Sigmoid colon (tissue), 4 donors: Measurements from ENCODE around the gene VAMP3.

Source experiments
- EP300 ChIP-seq, 4 donors: sonication (generic); formaldehyde crosslinking; IDR thresholded peaks; one replicate each; pipeline ENCODE4 v1.6.1; 2017; ENCODE audit warnings: antibody characterized with exemption in 4 of 4
- POLR2A ChIP-seq, 2 donors: fragments of 450-650 bp; IDR thresholded peaks; one replicate each; pipeline ENCODE4 v1.6.1; 2016; ENCODE audit warnings: antibody characterized with exemption in 2 of 2, mild to moderate bottlenecking in 2 of 2, moderate library complexity in 2 of 2
- POLR2AphosphoS5 ChIP-seq, 4 donors: sonication (generic); formaldehyde crosslinking; IDR thresholded peaks; one replicate each; pipeline ENCODE4 v1.6.1; 2017; ENCODE audit warnings: antibody characterized with exemption in 4 of 4
- TF ChIP-seq, protein P1 (sequence below), 4 experiments: fragments of 450-650 bp in 3 of 4; fragments of 200-600 bp in 1 of 4; IDR thresholded peaks; one replicate each; pipeline ENCODE4 v1.5.1; 2016 to 2019; ENCODE audit warnings: antibody characterized with exemption in 4 of 4, mild to moderate bottlenecking in 3 of 4, moderate library complexity in 2 of 4

DNA sequence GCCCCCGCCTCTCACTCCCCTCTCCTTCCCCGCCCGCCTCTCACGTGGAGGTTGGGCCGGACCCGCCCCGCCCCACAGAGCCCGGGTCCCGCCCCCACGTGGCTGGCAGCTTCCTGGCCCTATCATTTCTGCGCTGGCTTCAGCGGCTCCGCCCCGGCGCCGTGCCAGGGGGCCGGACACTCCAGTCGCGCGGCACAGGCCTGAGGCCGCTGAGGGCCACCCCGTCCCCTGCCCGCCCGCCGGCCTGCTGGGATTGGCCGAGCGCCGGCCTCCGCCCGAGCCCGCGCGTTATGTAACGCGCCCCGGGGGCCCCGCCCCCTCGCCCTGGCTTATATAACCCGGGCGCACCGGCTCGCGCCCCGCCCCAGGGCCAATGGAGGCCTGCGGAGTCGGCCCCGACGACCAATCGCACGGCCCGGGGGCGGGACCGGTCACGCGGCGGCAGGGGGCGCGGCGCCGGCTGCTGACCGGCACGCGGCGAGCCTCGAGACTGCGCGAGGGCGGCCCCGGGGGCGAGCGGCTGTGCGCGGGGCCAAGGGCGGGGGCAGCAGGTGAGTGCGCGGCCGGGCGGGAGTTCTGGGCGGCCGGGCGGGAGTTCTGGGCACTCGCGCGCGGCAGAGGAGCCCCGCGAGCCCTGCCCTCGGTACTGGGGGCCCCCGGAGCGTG, 12.9 kb downstream of the VAMP3 start, which contains the start of gene PER3:
- peak in 3 of 4 donors; percentile 63 to 71 (median 70) for TF ChIP-seq POLR2AphosphoS5 (IDR thresholded peaks at IDR 0.05)
- TF ChIP-seq, protein P1, sequence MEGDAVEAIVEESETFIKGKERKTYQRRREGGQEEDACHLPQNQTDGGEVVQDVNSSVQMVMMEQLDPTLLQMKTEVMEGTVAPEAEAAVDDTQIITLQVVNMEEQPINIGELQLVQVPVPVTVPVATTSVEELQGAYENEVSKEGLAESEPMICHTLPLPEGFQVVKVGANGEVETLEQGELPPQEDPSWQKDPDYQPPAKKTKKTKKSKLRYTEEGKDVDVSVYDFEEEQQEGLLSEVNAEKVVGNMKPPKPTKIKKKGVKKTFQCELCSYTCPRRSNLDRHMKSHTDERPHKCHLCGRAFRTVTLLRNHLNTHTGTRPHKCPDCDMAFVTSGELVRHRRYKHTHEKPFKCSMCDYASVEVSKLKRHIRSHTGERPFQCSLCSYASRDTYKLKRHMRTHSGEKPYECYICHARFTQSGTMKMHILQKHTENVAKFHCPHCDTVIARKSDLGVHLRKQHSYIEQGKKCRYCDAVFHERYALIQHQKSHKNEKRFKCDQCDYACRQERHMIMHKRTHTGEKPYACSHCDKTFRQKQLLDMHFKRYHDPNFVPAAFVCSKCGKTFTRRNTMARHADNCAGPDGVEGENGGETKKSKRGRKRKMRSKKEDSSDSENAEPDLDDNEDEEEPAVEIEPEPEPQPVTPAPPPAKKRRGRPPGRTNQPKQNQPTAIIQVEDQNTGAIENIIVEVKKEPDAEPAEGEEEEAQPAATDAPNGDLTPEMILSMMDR (IDR thresholded peaks at IDR 0.05): no peak
- TF ChIP-seq POLR2A (IDR thresholded peaks at IDR 0.05): peak in 1 of 2 donors; percentile 18
- peak in 1 of 4 donors; percentile 53 for TF ChIP-seq EP300 (IDR thresholded peaks at IDR 0.05)
